ENCODE data around the gene CCDC159.
A peak's percentile ranks its signal among the peaks of the same experiment; 100 is the strongest.
"Not testable (repeated sequence)": the region's sequence is repeated elsewhere in the genome, so short reads cannot be mapped to it uniquely, and the experiment has no call there.

CCDC159 gene

DNA sequence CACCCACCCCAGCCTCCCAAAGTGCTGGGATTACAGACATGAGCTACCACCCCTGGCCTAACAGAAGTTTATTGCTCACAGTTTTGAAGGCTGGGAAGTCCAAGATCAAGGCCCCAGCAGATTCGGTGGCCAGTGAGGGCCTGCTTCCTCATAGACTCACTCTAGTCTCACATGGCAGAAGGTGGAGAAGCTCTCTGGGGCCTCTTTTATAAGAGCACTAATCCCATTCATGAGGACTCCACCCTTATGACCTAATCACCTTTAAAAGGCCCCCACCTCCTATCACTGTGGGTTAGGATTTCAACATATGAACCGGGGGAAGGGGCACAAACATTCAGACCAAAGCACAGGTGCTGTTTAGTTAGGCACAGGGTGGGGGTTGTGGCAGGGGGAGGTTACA is 21.2 kb downstream of the CCDC159 start:
- DNase-seq = no peak

DNA sequence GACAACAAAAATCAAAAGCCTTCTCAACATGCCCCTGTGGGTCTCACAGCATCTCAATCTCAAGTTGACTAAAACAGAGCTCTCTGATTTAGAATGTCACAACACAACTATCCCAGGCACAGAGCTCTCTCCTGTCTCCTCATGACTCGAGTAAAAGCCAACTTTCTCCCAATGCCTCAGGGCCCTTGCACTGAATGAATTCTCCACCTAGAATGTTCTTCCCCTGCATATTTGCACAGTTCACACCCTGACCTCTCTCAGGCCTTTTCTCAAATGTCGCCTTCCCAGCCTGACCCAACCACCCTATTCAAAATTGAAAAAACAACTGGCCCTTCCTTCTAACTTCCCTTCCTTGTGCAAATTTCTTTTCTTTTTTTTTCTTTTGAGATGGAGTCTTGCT is 24.4 kb downstream of the CCDC159 start:
- DNase-seq = no peak

DNA sequence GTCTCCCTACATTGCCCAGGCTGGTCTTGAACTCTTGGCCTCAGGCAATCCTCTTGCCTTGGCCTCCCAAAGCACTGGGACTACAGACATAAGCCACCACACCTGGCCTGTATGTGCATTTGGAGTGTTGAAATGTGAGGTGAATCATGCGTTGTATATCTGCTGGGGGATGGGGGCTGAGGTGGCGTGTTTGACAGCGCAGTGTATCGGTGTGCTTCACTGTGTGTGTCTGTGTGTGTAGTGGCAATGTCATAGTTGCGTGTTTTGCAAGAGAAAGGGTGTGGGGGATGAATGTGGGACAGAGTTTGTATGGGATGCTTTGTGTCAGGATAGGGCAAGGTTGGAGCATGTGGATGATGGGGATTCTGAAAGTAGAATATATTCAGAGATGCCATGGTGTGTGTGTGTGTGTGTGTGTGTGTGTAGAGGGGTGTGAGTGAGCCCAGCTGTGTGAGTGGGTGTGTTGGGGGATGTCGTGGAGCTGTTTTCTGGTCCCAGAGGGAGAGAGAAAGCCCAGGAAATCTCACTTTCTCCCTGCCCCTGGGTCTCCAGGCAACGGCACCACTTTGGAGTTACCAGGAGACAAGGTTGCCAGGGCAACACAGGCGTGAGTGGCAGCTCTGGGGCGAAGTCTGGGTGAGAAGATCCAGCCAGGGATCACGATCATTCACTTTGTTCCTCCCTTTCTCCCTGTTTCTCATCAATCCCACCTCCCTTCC is 27.0 kb downstream of the CCDC159 start:
- DNase-seq = no peak

GRCh38 chr19:11373885-11374432 is 27.6 kb downstream of the CCDC159 start:
- DNase-seq = no peak

- DNase-seq = peak; percentile 93 to 98
Measured at GRCh38 chr19:11374433-11375142, 28.3 kb downstream of the CCDC159 start, which contains the start of gene SWSAP1. SWSAP1 (plus strand) TSS chr19:11374666; CDS start chr19:11374681, 15 bp downstream.

- peak; percentile 56 to 68 for DNase-seq
Measured at GRCh38 chr19:11375143-11375948, 29.0 kb downstream of the CCDC159 start.

GRCh38 chr19:11377237-11377636 is 30.9 kb downstream of the CCDC159 start:
- no peak for DNase-seq

GRCh38 chr19:11377756-11378155 is 31.4 kb downstream of the CCDC159 start:
- DNase-seq = no peak

DNA sequence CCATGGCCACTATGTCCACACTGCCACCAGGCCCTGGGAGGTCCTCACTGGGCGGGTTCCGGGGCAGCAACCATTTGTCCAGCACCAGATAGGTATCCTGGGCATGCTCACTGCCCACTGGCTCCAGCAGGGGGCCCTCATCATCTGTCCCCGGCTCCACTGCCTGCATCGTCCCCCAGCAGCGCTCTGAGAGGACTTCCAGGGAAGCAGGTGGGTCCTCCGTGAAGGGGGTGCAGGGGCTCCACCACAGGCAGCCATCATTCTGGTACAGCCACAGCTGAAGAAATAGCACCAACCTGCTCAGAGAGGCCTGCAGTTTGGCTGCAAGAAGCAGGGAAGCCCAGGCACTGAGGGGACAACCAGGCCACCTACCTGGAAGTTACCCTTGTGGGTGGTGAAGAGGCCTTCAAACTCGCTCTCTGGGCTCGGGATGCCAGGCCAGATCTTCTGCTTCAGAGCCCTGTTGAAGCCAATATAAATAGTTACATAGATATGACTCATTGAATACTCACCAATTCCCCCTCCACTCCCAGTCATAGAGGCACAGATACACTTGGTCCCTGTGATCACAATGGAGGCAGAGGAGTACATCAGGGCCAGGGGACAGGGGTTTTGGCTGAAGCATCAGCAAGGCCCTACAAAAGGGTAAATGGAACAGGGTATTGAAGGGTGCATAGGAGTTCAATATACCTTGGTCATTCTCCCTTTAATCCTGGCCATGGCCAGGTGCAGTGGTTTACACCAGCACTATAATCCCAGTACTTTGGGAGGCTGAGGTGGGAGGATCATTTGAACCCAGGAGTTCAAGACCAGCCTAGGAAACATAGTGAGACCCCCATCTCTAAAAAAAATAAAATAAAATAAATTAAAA is 32.2 kb downstream of the CCDC159 start:
- no peak for DNase-seq

DNA sequence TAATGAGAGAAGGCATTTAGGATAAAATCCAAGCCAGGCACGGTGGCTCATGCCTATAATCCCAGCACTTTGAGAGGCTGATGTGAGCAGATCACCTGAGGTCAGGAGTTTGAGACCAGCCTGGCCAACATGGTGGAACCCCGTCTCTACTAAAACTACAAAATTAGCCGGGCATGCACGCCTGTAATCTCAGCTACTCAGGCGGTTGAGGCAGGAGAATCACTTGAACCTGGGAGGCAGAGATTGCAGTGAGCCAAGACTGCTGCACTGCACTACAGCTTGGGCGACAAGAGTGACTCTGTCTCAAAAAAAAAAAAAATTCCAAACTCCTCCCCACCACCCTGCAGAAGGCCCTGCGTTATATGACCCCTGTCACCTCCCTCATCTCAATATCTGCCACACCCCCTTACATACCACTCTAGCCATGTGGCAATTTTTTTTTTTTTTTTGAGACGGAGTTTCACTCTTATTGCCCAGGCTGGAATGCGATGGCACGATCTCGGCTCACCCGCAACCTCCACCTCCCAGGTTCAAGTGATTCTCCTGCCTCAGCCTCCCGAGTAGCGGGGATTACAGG is 33.0 kb downstream of the CCDC159 start:
- not testable (repeated sequence) for DNase-seq

- no peak for DNase-seq
Measured at GRCh38 chr19:11379857-11380350, 33.6 kb downstream of the CCDC159 start.

DNA sequence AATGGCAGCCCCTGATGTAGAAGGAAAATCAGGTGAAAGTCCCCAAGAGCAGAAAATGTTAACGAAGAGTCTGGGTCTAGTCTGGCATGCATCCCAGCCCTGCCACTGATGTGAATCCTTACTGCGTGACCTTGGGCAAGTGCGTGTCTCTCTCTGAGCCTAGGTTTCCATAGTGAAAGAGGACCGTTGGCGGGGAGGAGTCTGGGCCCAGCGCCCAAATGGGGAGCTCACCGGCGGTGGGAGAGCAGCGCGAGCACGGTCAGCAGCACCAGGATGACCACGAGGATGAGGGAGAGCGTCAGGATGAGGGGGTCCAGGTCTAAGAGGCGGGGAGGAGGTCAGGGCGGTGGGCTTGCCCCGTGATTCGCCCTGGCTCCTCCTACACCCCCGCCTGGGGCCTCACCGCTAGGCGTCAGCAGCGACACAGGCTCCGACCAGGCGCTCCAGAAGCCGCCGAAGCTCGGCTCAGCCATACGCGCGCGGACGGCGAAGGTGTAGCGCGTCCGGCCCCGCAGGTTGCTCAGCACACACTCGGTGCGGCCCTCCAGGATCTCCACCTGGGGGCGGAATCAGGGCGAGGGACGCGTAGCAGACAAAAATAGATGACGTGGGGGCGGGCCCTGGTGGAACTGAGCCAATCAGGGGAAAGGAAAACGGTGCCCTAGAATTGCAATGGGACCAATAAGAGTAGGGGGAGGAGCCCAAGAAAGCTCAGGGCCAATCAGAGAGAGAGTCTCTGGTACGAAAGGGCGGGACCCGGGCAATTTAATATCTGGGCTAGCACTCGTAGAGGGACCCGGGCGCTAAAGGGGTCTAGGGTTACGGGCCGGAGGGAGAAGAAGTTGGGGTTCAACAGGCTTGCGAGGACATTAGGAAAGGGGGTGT is 34.6 kb downstream of the CCDC159 start:
- DNase-seq = peak; percentile 89 to 96

- DNase-seq = peak in 1 of 2 experiments; percentile 43
Measured at GRCh38 chr19:11382898-11383705, 36.8 kb downstream of the CCDC159 start.

- DNase-seq = no peak
Measured at GRCh38 chr19:11383706-11384048, 37.4 kb downstream of the CCDC159 start.

DNA sequence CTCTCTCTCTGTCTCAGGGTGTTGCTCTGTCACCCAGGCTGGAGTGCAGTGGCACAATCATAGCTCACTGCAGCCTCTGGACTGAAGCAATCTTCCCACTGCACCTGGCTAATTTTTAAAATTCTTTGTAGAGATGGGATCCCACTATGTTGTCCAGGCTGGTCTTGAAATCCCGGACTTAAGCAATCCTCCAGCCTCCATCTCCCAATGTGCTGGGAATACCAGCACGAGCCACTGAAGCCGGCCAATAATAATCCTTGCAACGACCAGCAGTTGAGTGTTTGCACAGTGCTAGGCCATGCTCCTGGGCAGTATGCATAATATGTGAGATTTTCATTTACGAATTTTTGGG is 38.4 kb downstream of the CCDC159 start:
- no peak for DNase-seq

GRCh38 chr19:11387162-11388034 is 41.1 kb downstream of the CCDC159 start:
- DNase-seq = no peak

- no peak for DNase-seq
Measured at GRCh38 chr19:11390359-11390758, 44.0 kb downstream of the CCDC159 start.

- DNase-seq = no peak
Measured at GRCh38 chr19:11390933-11391680, 44.8 kb downstream of the CCDC159 start.

Data from stimulated activated CD4-positive, alpha-beta T cell treated with anti-CD3 and anti-CD28 coated beads, Interleukin-4, amount 100 ng/mL, for 4 hours (primary cell).